ENCODE results near the gene POLRMT. TPM values are rescaled to one million over a fixed set of nuclear protein-coding genes. Genes with fewer than 3 reads are reported as not detected.

Gene POLRMT
- total RNA-seq, 1 donor from 2014 or later: 53.6 TPM

DNA sequence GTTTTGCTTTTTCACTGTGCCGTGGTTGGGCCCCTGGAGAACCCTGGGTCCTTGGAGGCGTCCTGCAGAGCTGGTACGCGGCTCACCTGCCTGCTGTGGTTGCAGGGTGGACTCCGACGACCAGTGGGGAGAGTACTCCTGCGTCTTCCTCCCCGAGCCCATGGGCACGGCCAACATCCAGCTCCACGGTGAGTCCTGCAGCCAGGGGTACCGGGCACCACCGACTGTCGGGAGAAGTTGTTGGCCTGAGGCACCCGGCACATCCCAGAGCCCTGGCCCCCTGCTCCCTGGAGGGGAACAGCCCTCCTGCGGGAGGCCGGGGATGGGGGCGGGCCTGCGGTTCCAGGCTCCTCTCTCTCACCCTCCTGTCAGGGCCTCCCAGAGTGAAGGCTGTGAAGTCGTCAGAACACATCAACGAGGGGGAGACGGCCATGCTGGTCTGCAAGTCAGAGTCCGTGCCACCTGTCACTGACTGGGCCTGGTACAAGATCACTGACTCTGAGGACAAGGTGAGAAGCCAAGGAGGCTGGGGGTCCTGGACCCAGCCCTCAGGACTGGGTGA is 53.0 kb downstream of the POLRMT start:
- Mint-ChIP-seq H3K27me3 (ENCODE audit: unreplicated experiment) (peaks cover 7% of the 10 kb centered on the region), H3K4me3 (ENCODE audit: unreplicated experiment) (no peak overlapping the region), H3K4me1 (ENCODE audit: unreplicated experiment) (no peaks in the 10 kb centered on the region), H3K36me3 (ENCODE audit: low read depth, unreplicated experiment) (no peaks in the 10 kb centered on the region), H3K9me3 (ENCODE audit: unreplicated experiment) (no peaks in the 10 kb centered on the region), H3K27ac (ENCODE audit: unreplicated experiment) (no peak overlapping the region)
- DNase-seq (ENCODE audit: low spot score): no peak
- TF ChIP-seq, protein P1, sequence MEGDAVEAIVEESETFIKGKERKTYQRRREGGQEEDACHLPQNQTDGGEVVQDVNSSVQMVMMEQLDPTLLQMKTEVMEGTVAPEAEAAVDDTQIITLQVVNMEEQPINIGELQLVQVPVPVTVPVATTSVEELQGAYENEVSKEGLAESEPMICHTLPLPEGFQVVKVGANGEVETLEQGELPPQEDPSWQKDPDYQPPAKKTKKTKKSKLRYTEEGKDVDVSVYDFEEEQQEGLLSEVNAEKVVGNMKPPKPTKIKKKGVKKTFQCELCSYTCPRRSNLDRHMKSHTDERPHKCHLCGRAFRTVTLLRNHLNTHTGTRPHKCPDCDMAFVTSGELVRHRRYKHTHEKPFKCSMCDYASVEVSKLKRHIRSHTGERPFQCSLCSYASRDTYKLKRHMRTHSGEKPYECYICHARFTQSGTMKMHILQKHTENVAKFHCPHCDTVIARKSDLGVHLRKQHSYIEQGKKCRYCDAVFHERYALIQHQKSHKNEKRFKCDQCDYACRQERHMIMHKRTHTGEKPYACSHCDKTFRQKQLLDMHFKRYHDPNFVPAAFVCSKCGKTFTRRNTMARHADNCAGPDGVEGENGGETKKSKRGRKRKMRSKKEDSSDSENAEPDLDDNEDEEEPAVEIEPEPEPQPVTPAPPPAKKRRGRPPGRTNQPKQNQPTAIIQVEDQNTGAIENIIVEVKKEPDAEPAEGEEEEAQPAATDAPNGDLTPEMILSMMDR (IDR thresholded peaks at IDR 0.05; ENCODE audit: unreplicated experiment): no peak

DNA sequence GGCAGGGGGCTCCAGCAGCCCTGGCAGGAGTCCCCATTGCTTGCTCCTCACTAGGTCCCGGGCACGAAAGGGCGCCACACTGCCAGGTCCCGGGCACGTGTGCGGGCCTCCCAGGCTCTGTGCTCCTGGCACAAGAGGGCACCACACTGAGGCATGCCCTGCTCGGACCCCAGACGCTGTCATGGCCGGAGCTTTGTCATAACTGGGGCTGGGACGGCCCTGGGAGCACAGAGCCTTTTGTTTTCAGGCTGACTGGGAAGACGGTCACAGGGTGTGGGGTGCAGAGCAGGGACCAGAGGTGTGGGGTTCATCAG is 53.5 kb downstream of the POLRMT start:
- Mint-ChIP-seq H3K36me3 (ENCODE audit: low read depth, unreplicated experiment) (no peaks in the 10 kb centered on the region), H3K27me3 (ENCODE audit: unreplicated experiment) (peaks cover 7% of the 10 kb centered on the region), H3K27ac (ENCODE audit: unreplicated experiment) (no peak overlapping the region), H3K9me3 (ENCODE audit: unreplicated experiment) (no peaks in the 10 kb centered on the region), H3K4me3 (ENCODE audit: unreplicated experiment) (no peak overlapping the region), H3K4me1 (ENCODE audit: unreplicated experiment) (peaks cover 3% of the 10 kb centered on the region)
- TF ChIP-seq, protein P1 (IDR thresholded peaks at IDR 0.05; ENCODE audit: unreplicated experiment): no peak
- DNase-seq (ENCODE audit: low spot score): no peak

DNA sequence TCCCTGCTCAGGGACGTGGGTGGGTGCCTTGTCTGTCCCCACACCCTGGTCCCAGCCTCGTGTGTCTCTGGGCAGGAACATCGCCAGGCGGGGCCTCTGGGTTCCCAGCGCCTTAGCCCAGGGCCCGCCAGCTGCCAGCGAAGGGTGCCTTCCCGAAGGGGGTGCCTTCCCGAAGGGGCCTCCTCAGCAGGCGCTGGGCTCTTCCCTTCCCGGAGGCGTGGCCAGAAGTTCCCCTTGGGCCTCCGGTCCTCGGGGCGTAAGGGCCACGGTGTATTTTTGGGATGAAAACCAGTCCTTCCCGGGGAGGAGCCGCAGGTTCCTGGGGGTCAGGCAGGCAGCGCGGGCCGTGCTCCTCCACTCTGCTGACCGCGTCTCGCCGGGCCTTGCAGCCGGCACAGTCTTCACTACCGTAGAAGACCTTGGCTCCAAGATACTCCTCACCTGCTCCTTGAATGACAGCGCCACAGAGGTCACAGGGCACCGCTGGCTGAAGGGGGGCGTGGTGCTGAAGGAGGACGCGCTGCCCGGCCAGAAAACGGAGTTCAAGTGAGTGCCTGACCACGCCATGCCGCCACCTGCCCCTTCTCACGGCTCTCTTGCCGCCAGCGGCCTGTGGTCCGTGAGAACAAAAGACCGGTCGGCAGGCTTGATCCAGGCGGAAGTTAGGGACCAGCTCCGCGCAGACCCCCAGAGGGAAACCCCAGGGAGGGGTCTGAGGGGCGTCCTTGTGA is 54.1 kb downstream of the POLRMT start:
- no peak overlapping the region for H3K4me3 Mint-ChIP-seq (ENCODE audit: unreplicated experiment)
- no peaks in the 10 kb centered on the region for H3K36me3 Mint-ChIP-seq (ENCODE audit: low read depth, unreplicated experiment)
- H3K9me3 Mint-ChIP-seq (ENCODE audit: unreplicated experiment): no peaks in the 10 kb centered on the region
- H3K27me3 Mint-ChIP-seq (ENCODE audit: unreplicated experiment): peaks cover 7% of the 10 kb centered on the region
- no peak for DNase-seq (ENCODE audit: low spot score)
- H3K27ac Mint-ChIP-seq (ENCODE audit: unreplicated experiment): no peak overlapping the region
- H3K4me1 Mint-ChIP-seq (ENCODE audit: unreplicated experiment): peaks cover 7% of the 10 kb centered on the region
- TF ChIP-seq, protein P1 (IDR thresholded peaks at IDR 0.05; ENCODE audit: unreplicated experiment): no peak

DNA sequence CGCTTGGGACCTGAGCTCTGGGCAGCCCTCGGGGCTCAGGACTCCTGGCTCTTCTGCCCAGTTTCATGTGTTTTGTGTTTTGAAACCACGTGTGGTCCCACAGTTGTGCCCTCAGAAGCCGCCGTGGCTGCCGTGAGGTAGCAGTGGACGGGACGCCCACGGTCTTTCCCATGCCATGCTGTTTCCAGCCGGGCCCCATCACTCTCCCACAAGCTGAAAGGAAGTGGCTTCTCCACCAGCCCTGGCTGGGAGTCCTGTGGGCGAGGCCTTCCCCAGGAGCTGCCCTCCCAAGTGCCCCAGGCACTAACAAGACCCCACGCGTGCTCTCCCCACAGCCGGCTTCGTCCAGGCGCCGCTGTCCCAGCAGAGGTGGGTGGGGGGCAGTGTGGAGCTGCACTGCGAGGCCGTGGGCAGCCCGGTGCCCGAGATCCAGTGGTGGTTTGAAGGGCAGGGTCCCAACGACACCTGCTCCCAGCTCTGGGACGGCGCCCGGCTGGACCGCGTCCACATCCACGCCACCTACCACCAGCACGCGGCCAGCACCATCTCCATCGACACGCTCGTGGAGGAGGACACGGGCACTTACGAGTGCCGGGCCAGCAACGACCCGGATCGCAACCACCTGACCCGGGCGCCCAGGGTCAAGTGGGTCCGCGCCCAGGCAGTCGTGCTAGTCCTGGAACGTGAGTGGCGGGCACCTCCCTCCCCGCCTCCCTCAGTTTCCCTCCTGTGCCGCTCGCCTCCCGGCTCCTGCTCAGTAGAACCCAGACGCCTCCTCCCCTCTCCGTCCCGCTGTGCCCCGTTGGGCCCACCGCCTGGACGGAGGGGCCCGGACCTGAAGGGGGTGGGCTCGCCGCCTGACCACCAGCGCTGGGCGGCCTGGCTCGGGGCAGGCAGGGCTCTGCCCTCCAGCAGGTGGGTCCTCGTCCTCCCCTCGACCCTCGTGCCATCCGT is 55.6 kb downstream of the POLRMT start:
- no peak for DNase-seq (ENCODE audit: low spot score)
- Mint-ChIP-seq H3K27me3 (ENCODE audit: unreplicated experiment) (peaks cover 2% of the 10 kb centered on the region), H3K36me3 (ENCODE audit: low read depth, unreplicated experiment) (no peaks in the 10 kb centered on the region), H3K4me3 (ENCODE audit: unreplicated experiment) (no peak overlapping the region), H3K27ac (ENCODE audit: unreplicated experiment) (no peak overlapping the region), H3K4me1 (ENCODE audit: unreplicated experiment) (peaks cover 10% of the 10 kb centered on the region), H3K9me3 (ENCODE audit: unreplicated experiment) (no peaks in the 10 kb centered on the region)
- TF ChIP-seq, protein P1 (IDR thresholded peaks at IDR 0.05; ENCODE audit: unreplicated experiment): no peak
